Natural killer cell (primary cell): ENCODE measurements around the gene RASGEF1B. TPM values are rescaled to one million over a fixed set of nuclear protein-coding genes. Genes with fewer than 3 reads are reported as not detected.

Experiments used
- ATAC-seq, 3 donors: fragments of 150-1000 bp in 2 of 3; fragments of 200-7000 bp in 1 of 3; cut with Tn5 transposase; 1 replicate in 1 of 3; 2 replicates in 2 of 3; pipeline ENCODE4 v1.10.0; 2021; ENCODE audit warnings: mild to moderate bottlenecking in 2 of 3, moderate library complexity in 2 of 3
- DNase-seq, 2 donors: peaks; one replicate each; pipeline versions ENCODE4 v3.0.0 to v3.0.0-alpha.2; 2013 to 2021; ENCODE audit warnings: mixed read lengths in 1 of 2
- H3K27ac ChIP-seq: one replicate; pipeline ENCODE4 v1.5.1; 2013; ENCODE audit warnings: mild to moderate bottlenecking, low read length
- H3K27me3 ChIP-seq: one replicate; pipeline ENCODE4 v1.6.1; 2013; ENCODE audit warnings: low read length; ENCODE audit not compliant: control insufficient read depth, insufficient read depth
- H3K36me3 ChIP-seq: one replicate; pipeline ENCODE4 v1.6.1; 2013; ENCODE audit warnings: low read length; ENCODE audit not compliant: control insufficient read depth, insufficient read depth
- H3K4me1 ChIP-seq: one replicate; pipeline ENCODE4 v1.6.1; 2013; ENCODE audit warnings: low read length; ENCODE audit not compliant: control insufficient read depth, insufficient read depth
- H3K4me3 ChIP-seq: one replicate; pipeline ENCODE4 v1.5.1; 2013; ENCODE audit warnings: low read length
- H3K9me3 ChIP-seq: one replicate; pipeline ENCODE4 v1.6.1; 2013; ENCODE audit warnings: low read length; ENCODE audit not compliant: control insufficient read depth, insufficient read depth
- H3K27ac Mint-ChIP-seq, 2 donors: one replicate each; pipeline ENCODE4 v1.8.0; 2022; ENCODE audit warnings: mild to moderate bottlenecking in 2 of 2, mixed read lengths in 2 of 2, moderate library complexity in 1 of 2
- H3K27me3 Mint-ChIP-seq, 2 donors: one replicate each; pipeline ENCODE4 v1.8.0; 2022; ENCODE audit warnings: low read depth in 2 of 2, mixed read lengths in 2 of 2
- H3K36me3 Mint-ChIP-seq: one replicate; pipeline ENCODE4 v1.8.0; 2022; ENCODE audit warnings: mixed read lengths
- H3K4me1 Mint-ChIP-seq, 2 donors: one replicate each; pipeline ENCODE4 v1.8.0; 2022; ENCODE audit warnings: mixed read lengths in 2 of 2
- H3K4me3 Mint-ChIP-seq: one replicate; pipeline ENCODE4 v1.8.0; 2022; ENCODE audit warnings: mild to moderate bottlenecking, moderate library complexity, mixed read lengths
- H3K9me3 Mint-ChIP-seq, 2 donors: one replicate each; pipeline ENCODE4 v1.8.0; 2022; ENCODE audit warnings: mixed read lengths in 2 of 2
- WGBS: methylation state at CpG from one replicate; pipeline ENCODE4 v1.1.7; 2013; ENCODE audit warnings: missing lambda C conversion rate; ENCODE audit not compliant: insufficient coverage; 5-methylcytosine and 5-hydroxymethylcytosine counted together
- intact Hi-C: fragments of 100-400 bp; cut with micrococcal nuclease; formaldehyde crosslinking; loops from one replicate; pipeline ENCODE4 v1.14.2; 2022
- total RNA-seq, 4 donors: library from RNA; stranded (reverse); fragments of 120-200 nt in 1 of 4; gene quantifications; one replicate each; pipeline versions ENCODE4 v1.2.3 to v1.2.4, GENCODE V29; 2013 to 2022
- TF ChIP-seq, protein P1 (sequence below): fragments of 200-600 bp; IDR thresholded peaks from one replicate; pipeline ENCODE4 v1.8.0; 2022; ENCODE audit warnings: antibody characterized with exemption

Gene RASGEF1B
- total RNA-seq, 3 donors from 2014 or later (not counting 1 experiment from before 2014, with no cell fraction given): 42.9 to 106 (median 90.8) TPM

DNA sequence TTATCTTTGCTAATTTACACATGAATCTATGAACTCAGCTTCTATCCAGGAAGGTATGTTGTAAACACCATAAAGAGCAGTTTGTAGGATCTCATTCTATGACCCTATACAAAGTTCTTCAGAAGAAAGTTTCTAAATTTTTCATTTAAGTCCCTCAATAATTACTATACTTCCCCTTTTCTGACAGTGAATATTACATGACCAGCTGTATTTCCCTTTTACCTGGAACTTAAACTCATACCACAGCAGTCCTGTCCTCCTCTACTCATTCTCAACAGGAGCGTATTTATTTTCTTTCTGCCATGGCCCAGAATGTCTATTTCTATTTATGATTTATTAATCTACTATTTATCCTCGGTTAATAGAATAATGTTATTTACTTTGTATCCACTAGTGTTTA is 15.8 kb downstream of the RASGEF1B start:
- intact Hi-C loops: no loop called here
- ATAC-seq (no peak), DNase-seq (no peak)
- WGBS: no CpG with 5 or more reads among the region's 2 CpGs
- Histone ChIP-seq H3K36me3 (peaks cover 57% of the 10 kb centered on the region), H3K4me1 (no peaks in the 10 kb centered on the region), H3K27ac (no peak overlapping the region), H3K4me3 (no peak overlapping the region), H3K9me3 (no peaks in the 10 kb centered on the region), H3K27me3 (no peaks in the 10 kb centered on the region)
- peaks cover 27 to 28% of the 10 kb centered on the region in 2 donors for H3K4me1 Mint-ChIP-seq
- no peaks in the 10 kb centered on the region for H3K9me3 Mint-ChIP-seq
- TF ChIP-seq, protein P1, sequence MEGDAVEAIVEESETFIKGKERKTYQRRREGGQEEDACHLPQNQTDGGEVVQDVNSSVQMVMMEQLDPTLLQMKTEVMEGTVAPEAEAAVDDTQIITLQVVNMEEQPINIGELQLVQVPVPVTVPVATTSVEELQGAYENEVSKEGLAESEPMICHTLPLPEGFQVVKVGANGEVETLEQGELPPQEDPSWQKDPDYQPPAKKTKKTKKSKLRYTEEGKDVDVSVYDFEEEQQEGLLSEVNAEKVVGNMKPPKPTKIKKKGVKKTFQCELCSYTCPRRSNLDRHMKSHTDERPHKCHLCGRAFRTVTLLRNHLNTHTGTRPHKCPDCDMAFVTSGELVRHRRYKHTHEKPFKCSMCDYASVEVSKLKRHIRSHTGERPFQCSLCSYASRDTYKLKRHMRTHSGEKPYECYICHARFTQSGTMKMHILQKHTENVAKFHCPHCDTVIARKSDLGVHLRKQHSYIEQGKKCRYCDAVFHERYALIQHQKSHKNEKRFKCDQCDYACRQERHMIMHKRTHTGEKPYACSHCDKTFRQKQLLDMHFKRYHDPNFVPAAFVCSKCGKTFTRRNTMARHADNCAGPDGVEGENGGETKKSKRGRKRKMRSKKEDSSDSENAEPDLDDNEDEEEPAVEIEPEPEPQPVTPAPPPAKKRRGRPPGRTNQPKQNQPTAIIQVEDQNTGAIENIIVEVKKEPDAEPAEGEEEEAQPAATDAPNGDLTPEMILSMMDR: no peak
- no peak overlapping the region for H3K4me3 Mint-ChIP-seq
- H3K36me3 Mint-ChIP-seq: peaks cover 14% of the 10 kb centered on the region
- no peaks in the 10 kb centered on the region for H3K27me3 Mint-ChIP-seq
- peak overlapping the region in 1 of 2 donors; percentile 49 for H3K27ac Mint-ChIP-seq

- no peak for ATAC-seq
- DNase-seq: no peak
- no peaks in the 10 kb centered on the region for H3K9me3 ChIP-seq
- no peak overlapping the region for H3K4me3 ChIP-seq
- H3K36me3 Mint-ChIP-seq: peaks cover 14% of the 10 kb centered on the region
- TF ChIP-seq, protein P1: no peak
- peaks cover 21 to 22% of the 10 kb centered on the region in 2 donors for H3K4me1 Mint-ChIP-seq
- intact Hi-C loops: no loop called here
- H3K27me3 Mint-ChIP-seq: no peaks in the 10 kb centered on the region
- H3K36me3 ChIP-seq: peaks cover 61% of the 10 kb centered on the region
- H3K9me3 Mint-ChIP-seq: no peaks in the 10 kb centered on the region
- no peaks in the 10 kb centered on the region for H3K4me1 ChIP-seq
- H3K27ac ChIP-seq: no peak overlapping the region
- whole genome bisulfite sequencing: 68% methylated on average over 2 of the region's 2 CpGs
- no peaks in the 10 kb centered on the region for H3K27me3 ChIP-seq
- no peak overlapping the region for H3K27ac Mint-ChIP-seq
- no peak overlapping the region for H3K4me3 Mint-ChIP-seq
These were observed 16.8 kb downstream of the RASGEF1B start for GRCh38 chr4:81454948-81455347.

DNA sequence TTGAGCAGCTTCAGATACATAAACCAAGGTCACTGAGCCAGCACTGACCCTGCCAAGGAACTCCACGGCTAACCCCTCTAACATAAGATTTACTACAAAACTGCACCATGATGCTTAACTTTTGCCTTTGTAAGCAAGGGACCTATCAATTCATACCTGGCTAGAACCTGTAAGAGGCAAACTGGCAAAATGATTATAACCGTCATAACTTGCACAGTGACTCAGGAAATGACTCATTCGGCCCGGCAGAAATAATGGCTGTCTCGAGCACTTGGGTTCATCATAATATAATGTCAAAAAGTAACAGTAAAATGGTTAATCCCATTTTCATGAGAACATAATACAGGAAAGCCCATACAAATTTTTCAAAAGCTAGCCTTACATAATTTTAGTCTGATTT is 17.2 kb downstream of the RASGEF1B start:
- intact Hi-C loops: no loop called here
- Histone ChIP-seq H3K9me3 (no peaks in the 10 kb centered on the region), H3K27me3 (no peaks in the 10 kb centered on the region), H3K4me3 (no peak overlapping the region), H3K4me1 (no peaks in the 10 kb centered on the region), H3K27ac (no peak overlapping the region), H3K36me3 (peaks cover 62% of the 10 kb centered on the region)
- Mint-ChIP-seq H3K9me3 (no peaks in the 10 kb centered on the region), H3K4me1 (peaks cover 20 to 21% of the 10 kb centered on the region in 2 donors), H3K27ac (peak overlapping the region in 1 of 2 donors; percentile 59), H3K36me3 (peaks cover 14% of the 10 kb centered on the region), H3K4me3 (no peak overlapping the region), H3K27me3 (no peaks in the 10 kb centered on the region)
- ATAC-seq (peak in 2 of 3 donors; percentile 31 to 79), DNase-seq (peak in 1 of 2 donors; percentile 26)
- TF ChIP-seq, protein P1: no peak
- 24% methylated on average over 5 of the region's 5 CpGs for WGBS

DNA sequence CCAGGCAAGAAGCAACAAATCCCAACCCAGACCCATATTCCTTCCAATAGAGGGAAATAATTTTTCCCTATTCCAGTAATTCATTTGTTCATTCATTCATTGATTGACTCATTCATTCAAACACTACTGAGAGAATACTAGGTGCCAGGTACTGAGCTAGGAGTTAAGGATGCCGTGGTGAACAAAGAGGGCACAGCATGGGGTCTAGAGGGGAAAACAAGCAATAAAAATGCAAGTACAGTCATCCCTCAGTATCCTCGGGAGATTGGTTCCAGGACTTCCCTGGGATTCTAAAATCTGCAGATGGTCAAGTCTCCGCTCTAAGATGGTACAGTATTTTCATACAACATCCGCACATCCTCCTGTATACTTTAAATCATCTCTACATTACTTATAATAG is 18.7 kb downstream of the RASGEF1B start:
- Histone ChIP-seq H3K4me3 (no peak overlapping the region), H3K4me1 (no peaks in the 10 kb centered on the region), H3K27ac (no peak overlapping the region), H3K36me3 (peaks cover 59% of the 10 kb centered on the region), H3K27me3 (no peaks in the 10 kb centered on the region), H3K9me3 (no peaks in the 10 kb centered on the region)
- DNase-seq: no peak
- TF ChIP-seq, protein P1: no peak
- intact Hi-C loops: no loop called here
- H3K36me3 Mint-ChIP-seq: peaks cover 15% of the 10 kb centered on the region
- WGBS: 96% methylated on average over 3 of the region's 4 CpGs
- H3K4me3 Mint-ChIP-seq: peak overlapping the region; percentile 6
- ATAC-seq: no peak
- H3K9me3 Mint-ChIP-seq: no peaks in the 10 kb centered on the region
- no peaks in the 10 kb centered on the region for H3K27me3 Mint-ChIP-seq
- peaks cover 20 to 21% of the 10 kb centered on the region in 2 donors for H3K4me1 Mint-ChIP-seq
- H3K27ac Mint-ChIP-seq: peak overlapping the region; percentile 11 to 14
